ENCODE results near the gene ANKRD29. TPM values are rescaled to one million over a fixed set of nuclear protein-coding genes. Genes with fewer than 3 reads are reported as not detected.

The ANKRD29 gene
- polyA plus RNA-seq, 1 of the 3 experiments (the other 2 are of a cell fraction), result 8.2 TPM

DNA sequence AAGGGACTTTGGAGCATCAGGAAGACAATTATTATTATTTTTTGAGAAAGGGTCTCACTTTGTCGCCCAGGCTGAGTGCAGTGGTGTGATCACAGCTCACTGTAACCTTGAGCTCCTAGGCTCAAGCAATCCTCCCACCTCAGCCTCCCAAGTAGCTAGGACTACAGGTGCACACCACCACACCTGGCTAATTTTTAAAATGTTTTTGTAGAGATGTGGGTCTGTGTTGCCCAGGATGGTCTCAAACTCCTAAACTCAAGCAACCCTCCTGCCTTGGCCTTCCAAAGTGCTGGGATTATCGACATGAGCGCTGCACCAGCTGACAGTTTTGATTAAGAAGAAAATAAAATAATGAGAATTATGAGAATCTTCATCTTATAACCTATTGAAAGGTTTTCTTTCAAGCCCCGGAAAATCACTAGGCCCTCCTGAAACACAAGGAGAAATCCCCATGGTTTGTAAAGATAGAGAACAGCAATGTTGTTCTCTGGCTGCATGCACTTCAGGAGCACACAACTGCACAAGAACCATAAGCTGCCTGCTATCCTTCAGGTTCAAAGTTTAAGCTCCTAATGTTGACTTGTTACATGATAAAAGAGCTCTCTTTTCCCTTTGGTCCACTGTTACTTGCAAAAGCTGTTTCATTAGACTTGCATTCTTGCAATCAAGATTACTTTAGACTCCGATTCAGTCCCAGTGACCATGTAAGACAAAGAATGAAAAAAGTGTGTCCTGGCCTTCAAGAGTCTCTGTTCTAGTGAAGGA is 93.2 kb downstream of the ANKRD29 start (continued):
- TF ChIP-seq RXRA (IDR thresholded peaks at IDR 0.05; ENCODE audit: borderline replicate concordance, low read depth) (no peak), NRF1 (IDR thresholded peaks at IDR 0.05; ENCODE audit: low read depth, low read length) (no peak)

- Histone ChIP-seq H3K27me3 (ENCODE audit: insufficient read depth) (no peaks in the 10 kb centered on the region), H3K4me1 (ENCODE audit: control insufficient read depth in 1 of 2, insufficient read depth in 2 of 2, low read depth in 1 of 2, low read length in 1 of 2) (no peaks in the 10 kb centered on the region), H2AFZ (ENCODE audit: low read depth) (no peak overlapping the region), H3F3A (replicated peaks; ENCODE audit: insufficient read depth) (no peaks in the 10 kb centered on the region), H3K9me2 (no peaks in the 10 kb centered on the region), H3K9ac (no peak overlapping the region), H3K27ac (ENCODE audit: low read depth in 2 of 2, low read length in 1 of 2) (no peak overlapping the region), H3K9me3 (no peaks in the 10 kb centered on the region), H3K4me3 (ENCODE audit: low read depth in 2 of 2, low read length in 1 of 2) (no peak overlapping the region), H3K36me3 (replicated peaks in 1 of 2; ENCODE audit: control insufficient read depth in 1 of 2, insufficient read depth in 2 of 2, low read length in 1 of 2) (peaks cover 22 to 43% of the 10 kb centered on the region in 2 experiments), H3K4me2 (no peak overlapping the region), H3K79me2 (ENCODE audit: insufficient read depth) (peaks cover 6% of the 10 kb centered on the region; the same call in 1 of the 2 replicates), H4K20me1 (ENCODE audit: insufficient read depth) (no peaks in the 10 kb centered on the region)
- no peak for DNase-seq
- TF ChIP-seq FOSL2 (IDR thresholded peaks at IDR 0.05; ENCODE audit: borderline replicate concordance, low read depth) (no peak), RXRA (IDR thresholded peaks at IDR 0.05; ENCODE audit: borderline replicate concordance, low read depth) (no peak), MEF2A (IDR thresholded peaks at IDR 0.05; ENCODE audit: borderline replicate concordance, low read depth) (no peak), MXI1 (IDR thresholded peaks at IDR 0.05; ENCODE audit: low read depth, low read length) (no peak), USF2 (IDR thresholded peaks at IDR 0.05; ENCODE audit: borderline replicate concordance, low read depth, low read length) (no peak), USF1 (IDR thresholded peaks at IDR 0.05; ENCODE audit: borderline replicate concordance, low read depth) (no peak), RCOR1 (IDR thresholded peaks at IDR 0.05; ENCODE audit: low read length) (no peak), POLR2AphosphoS5 (IDR thresholded peaks at IDR 0.05; ENCODE audit: low read depth, low read length) (no peak), ZBTB33 (IDR thresholded peaks at IDR 0.05; ENCODE audit: borderline replicate concordance, low read depth) (no peak), TCF12 (IDR thresholded peaks at IDR 0.05) (no peak), TEAD4 (IDR thresholded peaks at IDR 0.05; ENCODE audit: borderline replicate concordance, insufficient read depth) (no peak), NRF1 (IDR thresholded peaks at IDR 0.05; ENCODE audit: low read depth, low read length) (no peak), FOXM1 (IDR thresholded peaks at IDR 0.05; ENCODE audit: low read depth) (no peak), CHD2 (IDR thresholded peaks at IDR 0.05; ENCODE audit: low read length, partially characterized antibody) (no peak), SMC3 (IDR thresholded peaks at IDR 0.05; ENCODE audit: low read depth, low read length) (no peak), JUND (IDR thresholded peaks at IDR 0.05) (no peak), TAF1 (IDR thresholded peaks at IDR 0.05; ENCODE audit: borderline replicate concordance, low read depth, low read length) (no peak), EP300 (IDR thresholded peaks at IDR 0.05; ENCODE audit: borderline replicate concordance in 1 of 2, low read depth in 1 of 2, low read length in 1 of 2) (no peak)
- TF ChIP-seq, protein P1, sequence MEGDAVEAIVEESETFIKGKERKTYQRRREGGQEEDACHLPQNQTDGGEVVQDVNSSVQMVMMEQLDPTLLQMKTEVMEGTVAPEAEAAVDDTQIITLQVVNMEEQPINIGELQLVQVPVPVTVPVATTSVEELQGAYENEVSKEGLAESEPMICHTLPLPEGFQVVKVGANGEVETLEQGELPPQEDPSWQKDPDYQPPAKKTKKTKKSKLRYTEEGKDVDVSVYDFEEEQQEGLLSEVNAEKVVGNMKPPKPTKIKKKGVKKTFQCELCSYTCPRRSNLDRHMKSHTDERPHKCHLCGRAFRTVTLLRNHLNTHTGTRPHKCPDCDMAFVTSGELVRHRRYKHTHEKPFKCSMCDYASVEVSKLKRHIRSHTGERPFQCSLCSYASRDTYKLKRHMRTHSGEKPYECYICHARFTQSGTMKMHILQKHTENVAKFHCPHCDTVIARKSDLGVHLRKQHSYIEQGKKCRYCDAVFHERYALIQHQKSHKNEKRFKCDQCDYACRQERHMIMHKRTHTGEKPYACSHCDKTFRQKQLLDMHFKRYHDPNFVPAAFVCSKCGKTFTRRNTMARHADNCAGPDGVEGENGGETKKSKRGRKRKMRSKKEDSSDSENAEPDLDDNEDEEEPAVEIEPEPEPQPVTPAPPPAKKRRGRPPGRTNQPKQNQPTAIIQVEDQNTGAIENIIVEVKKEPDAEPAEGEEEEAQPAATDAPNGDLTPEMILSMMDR (IDR thresholded peaks at IDR 0.05), result no peak
- TF ChIP-seq, protein P2, sequence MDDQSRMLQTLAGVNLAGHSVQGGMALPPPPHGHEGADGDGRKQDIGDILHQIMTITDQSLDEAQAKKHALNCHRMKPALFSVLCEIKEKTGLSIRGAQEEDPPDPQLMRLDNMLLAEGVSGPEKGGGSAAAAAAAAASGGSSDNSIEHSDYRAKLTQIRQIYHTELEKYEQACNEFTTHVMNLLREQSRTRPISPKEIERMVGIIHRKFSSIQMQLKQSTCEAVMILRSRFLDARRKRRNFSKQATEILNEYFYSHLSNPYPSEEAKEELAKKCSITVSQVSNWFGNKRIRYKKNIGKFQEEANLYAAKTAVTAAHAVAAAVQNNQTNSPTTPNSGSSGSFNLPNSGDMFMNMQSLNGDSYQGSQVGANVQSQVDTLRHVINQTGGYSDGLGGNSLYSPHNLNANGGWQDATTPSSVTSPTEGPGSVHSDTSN (IDR thresholded peaks at IDR 0.05), result no peak
- WGBS (ENCODE audit: low lambda C conversion rate), result 82% methylated on average over 7 of the region's 7 CpGs
- ChIA-PET CTCF (no interaction called here), POLR2A (no interaction called here)
These were observed 94.2 kb downstream of the ANKRD29 start for GRCh38 chr18:23568281-23569138.

Measured in SK-N-SH (cell line).